Measurements from ENCODE around the gene PSMB7. TPM values are rescaled to one million over a fixed set of nuclear protein-coding genes. Genes with fewer than 3 reads are reported as not detected.

PSMB7 gene
- total RNA-seq, 1 donor: 143 TPM

GRCh38 chr9:124354346-124355038 lies 60.8 kb downstream of the PSMB7 start:
- TF ChIP-seq CTCF (IDR thresholded peaks at IDR 0.05; ENCODE audit: insufficient read depth, low read depth, low read length): no peak
- H3K4me3 ChIP-seq (ENCODE audit: low read depth, low read length): no peak overlapping the region
- no peak for DNase-seq (ENCODE audit: low read depth)

GRCh38 chr9:124353811-124354274 lies 61.4 kb downstream of the PSMB7 start:
- H3K4me3 ChIP-seq (ENCODE audit: low read depth, low read length): no peak overlapping the region
- TF ChIP-seq CTCF (IDR thresholded peaks at IDR 0.05; ENCODE audit: insufficient read depth, low read depth, low read length): no peak
- peak; percentile 70 for DNase-seq (ENCODE audit: low read depth)

GRCh38 chr9:124353166-124353768 lies 62.0 kb downstream of the PSMB7 start:
- no peak overlapping the region for H3K4me3 ChIP-seq (ENCODE audit: low read depth, low read length)
- no peak for DNase-seq (ENCODE audit: low read depth)
- no peak for TF ChIP-seq CTCF (IDR thresholded peaks at IDR 0.05; ENCODE audit: insufficient read depth, low read depth, low read length)

- TF ChIP-seq CTCF (IDR thresholded peaks at IDR 0.05; ENCODE audit: insufficient read depth, low read depth, low read length): no peak
- H3K4me3 ChIP-seq (ENCODE audit: low read depth, low read length): no peak overlapping the region
- DNase-seq (ENCODE audit: low read depth): no peak
These were observed 62.6 kb downstream of the PSMB7 start for GRCh38 chr9:124352616-124353015.

- H3K4me3 ChIP-seq (ENCODE audit: low read depth, low read length): no peak overlapping the region
- TF ChIP-seq CTCF (IDR thresholded peaks at IDR 0.05; ENCODE audit: insufficient read depth, low read depth, low read length): no peak
- DNase-seq (ENCODE audit: low read depth): no peak
These were observed 63.4 kb downstream of the PSMB7 start for GRCh38 chr9:124351672-124352468.

GRCh38 chr9:124350494-124351263 lies 64.6 kb downstream of the PSMB7 start:
- no peak for TF ChIP-seq CTCF (IDR thresholded peaks at IDR 0.05; ENCODE audit: insufficient read depth, low read depth, low read length)
- no peak for DNase-seq (ENCODE audit: low read depth)
- H3K4me3 ChIP-seq (ENCODE audit: low read depth, low read length): no peak overlapping the region

Measured in fibroblast of villous mesenchyme (primary cell).